Kidney epithelial cell (primary cell): ENCODE data around the gene ZNF358. TPM values are rescaled to one million over a fixed set of nuclear protein-coding genes. Genes with fewer than 3 reads are reported as not detected.

Source experiments
- DNase-seq: peaks from one replicate; pipeline ENCODE4 v3.0.0-alpha.2; 2010; ENCODE audit warnings: low read depth
- H3K27me3 ChIP-seq: 2 replicates; pipeline ENCODE4 v1.6.0; 2011; ENCODE audit warnings: low read length; ENCODE audit not compliant: control insufficient read depth, insufficient read depth
- H3K36me3 ChIP-seq: 2 replicates; pipeline ENCODE4 v1.5.1; 2011; ENCODE audit warnings: low read length; ENCODE audit not compliant: control insufficient read depth, insufficient read depth
- H3K4me3 ChIP-seq: 2 replicates; pipeline ENCODE4 v1.5.1; 2011; ENCODE audit warnings: low read depth, mild to moderate bottlenecking, control low read depth, low read length
- total RNA-seq: library from RNA; depleted of rRNA; stranded (reverse); fragments of >200 nt; gene quantifications from 2 replicates; pipeline ENCODE4 v1.2.3, GENCODE V29; 2015
- TF ChIP-seq, protein P1 (sequence below): IDR thresholded peaks from 2 replicates; pipeline ENCODE4 v1.5.1; 2011; ENCODE audit warnings: mild to moderate bottlenecking, moderate library complexity, low read length, control low read depth, inconsistent platforms; ENCODE audit not compliant: insufficient read depth, poor library complexity, severe bottlenecking

ZNF358 gene
- total RNA-seq, 1 donor from 2014 or later, result 67.4 TPM

DNA sequence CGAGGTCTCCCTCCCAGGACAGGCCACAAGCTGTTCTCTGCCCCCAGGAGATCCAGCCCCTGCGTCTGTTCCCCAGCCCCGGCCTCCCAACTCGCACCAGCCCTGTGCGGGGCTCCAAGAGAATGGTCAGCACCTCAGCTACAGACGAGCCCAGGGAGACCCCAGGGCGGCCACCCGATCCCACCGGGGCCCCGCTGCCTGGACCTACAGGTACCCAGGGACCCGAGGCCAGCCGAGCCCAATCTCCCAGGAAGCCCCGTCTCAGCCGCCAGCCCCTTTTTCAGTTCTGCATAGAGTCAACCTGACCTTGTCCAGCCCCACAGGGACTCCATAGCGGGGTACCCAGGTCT, 25.5 kb downstream of the ZNF358 start:
- Histone ChIP-seq H3K4me3 (no peak overlapping the region), H3K36me3 (peaks cover 9% of the 10 kb centered on the region), H3K27me3 (no peaks in the 10 kb centered on the region)
- TF ChIP-seq, protein P1, sequence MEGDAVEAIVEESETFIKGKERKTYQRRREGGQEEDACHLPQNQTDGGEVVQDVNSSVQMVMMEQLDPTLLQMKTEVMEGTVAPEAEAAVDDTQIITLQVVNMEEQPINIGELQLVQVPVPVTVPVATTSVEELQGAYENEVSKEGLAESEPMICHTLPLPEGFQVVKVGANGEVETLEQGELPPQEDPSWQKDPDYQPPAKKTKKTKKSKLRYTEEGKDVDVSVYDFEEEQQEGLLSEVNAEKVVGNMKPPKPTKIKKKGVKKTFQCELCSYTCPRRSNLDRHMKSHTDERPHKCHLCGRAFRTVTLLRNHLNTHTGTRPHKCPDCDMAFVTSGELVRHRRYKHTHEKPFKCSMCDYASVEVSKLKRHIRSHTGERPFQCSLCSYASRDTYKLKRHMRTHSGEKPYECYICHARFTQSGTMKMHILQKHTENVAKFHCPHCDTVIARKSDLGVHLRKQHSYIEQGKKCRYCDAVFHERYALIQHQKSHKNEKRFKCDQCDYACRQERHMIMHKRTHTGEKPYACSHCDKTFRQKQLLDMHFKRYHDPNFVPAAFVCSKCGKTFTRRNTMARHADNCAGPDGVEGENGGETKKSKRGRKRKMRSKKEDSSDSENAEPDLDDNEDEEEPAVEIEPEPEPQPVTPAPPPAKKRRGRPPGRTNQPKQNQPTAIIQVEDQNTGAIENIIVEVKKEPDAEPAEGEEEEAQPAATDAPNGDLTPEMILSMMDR, result no peak
- DNase-seq, result no peak

DNA sequence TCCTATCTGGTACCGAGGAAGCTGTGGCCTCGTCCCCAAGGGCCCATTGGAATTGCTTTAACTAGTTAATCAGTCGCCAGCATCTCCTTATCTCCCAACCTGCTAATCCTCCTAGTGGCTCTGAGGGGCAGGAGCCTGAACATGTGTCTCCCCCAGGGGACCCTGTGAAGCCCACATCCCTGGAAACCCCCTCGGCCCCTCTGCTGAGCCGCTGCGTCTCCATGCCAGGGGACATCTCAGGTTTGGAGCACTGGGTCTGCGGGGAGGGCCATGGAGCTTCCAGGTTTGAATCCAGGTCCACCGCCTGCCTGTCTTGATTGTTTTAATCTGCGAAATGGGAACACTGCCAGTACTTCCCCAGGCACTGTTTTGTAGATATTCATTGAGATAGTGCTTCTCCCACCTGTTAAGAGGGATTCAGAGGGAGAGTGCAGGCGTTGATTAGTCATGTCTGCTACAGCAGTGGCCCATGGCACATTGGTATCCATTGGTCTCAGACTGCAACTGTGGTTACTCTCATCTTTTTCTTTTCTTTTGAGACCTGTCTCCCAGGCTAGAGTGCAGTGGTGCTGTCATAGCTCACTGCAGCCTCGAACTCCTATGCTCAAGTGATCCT, 26.0 kb downstream of the ZNF358 start:
- Histone ChIP-seq H3K36me3 (peaks cover 9% of the 10 kb centered on the region), H3K4me3 (no peak overlapping the region), H3K27me3 (no peaks in the 10 kb centered on the region)
- DNase-seq, result no peak
- TF ChIP-seq, protein P1, result no peak

DNA sequence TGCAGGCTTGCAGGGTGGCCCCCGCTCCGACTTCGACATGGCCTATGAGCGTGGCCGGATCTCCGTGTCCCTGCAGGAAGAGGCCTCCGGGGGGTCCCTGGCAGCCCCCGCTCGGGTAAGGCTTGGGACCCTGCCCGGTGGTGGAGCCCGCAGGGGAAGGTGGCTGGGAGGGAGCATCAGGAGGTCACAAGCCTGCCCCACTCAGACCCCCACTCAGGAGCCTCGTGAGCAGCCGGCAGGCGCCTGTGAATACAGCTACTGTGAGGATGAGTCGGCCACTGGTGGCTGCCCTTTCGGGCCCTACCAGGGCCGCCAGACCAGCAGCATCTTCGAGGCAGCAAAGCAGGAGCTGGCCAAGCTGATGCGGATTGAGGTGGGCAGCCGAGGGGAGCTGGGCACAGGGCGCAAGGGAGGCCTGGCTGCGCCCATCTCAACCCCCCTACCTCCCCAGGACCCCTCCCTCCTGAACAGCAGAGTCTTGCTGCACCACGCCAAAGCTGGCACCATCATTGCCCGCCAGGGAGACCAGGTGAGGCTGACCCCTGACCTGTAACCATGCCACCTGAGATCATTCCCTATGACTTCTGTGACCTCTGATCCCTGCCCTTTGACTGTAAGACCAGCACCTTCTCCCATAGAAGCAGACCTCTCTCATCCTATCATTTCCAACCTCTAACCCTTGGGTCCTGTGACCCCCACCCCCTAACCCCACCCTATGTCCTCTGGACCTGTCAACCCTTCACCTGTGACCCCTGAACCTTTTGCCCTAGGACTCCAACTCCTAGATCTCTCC, 26.8 kb downstream of the ZNF358 start:
- no peak overlapping the region for H3K4me3 ChIP-seq
- DNase-seq, result no peak
- TF ChIP-seq, protein P1, result no peak
- H3K27me3 ChIP-seq, result no peaks in the 10 kb centered on the region
- peaks cover 9% of the 10 kb centered on the region for H3K36me3 ChIP-seq

DNA sequence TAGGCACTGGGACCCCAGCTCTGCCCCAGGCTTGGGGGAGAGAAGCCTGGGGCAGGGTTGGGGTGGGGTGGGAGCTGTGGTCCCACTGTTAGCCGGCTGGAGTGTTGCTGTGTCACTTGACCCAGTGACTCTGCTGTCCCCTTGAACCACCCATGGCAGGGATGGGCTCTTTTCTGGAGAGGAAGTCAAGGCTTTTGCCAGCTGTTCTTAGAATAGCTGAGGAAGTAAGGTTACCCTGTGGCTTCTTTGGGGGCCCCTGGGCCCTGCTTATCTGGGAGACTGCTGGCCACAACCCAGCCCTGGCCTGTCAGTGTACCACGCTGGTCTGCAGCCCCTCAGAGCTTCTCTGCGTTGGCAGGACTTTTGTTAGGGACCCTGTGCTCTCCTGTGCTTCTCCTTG, 28.7 kb downstream of the ZNF358 start:
- Histone ChIP-seq H3K27me3 (no peaks in the 10 kb centered on the region), H3K36me3 (peaks cover 9% of the 10 kb centered on the region), H3K4me3 (no peak overlapping the region)
- TF ChIP-seq, protein P1, result no peak
- no peak for DNase-seq

DNA sequence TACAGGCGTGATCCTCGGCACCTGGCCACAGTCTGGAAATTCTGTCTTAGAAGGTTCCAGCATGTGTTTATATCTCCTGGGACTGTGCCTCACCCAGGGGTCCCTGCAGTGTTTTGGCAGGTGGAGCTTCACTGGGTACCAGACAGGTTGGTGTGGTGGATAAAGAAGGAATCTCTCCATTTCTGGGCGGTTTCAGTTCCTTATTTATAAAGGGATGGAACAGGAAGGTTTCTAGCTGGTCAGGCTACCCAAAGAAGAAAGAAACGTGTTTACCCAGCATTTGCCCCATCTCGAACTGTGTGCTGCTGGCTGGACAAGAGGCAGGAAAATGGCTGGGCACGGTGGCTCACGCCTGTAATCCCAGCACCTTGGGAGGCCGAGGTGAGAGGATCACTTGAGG, 29.4 kb downstream of the ZNF358 start:
- H3K36me3 ChIP-seq, result peaks cover 9% of the 10 kb centered on the region
- no peak for DNase-seq

More for the DNA sequence above, 29.4 kb downstream of the ZNF358 start:
- TF ChIP-seq, protein P1, result no peak
- no peak overlapping the region for H3K4me3 ChIP-seq
- H3K27me3 ChIP-seq, result no peaks in the 10 kb centered on the region
